Activated effector memory CD4-positive, alpha-beta T cell treated with anti-CD3 and anti-CD28 coated beads, Interleukin-2, amount 50 U/mL, for 16 hours (primary cell): Measurements from ENCODE around the gene SLU7.
A peak's percentile ranks its signal among the peaks of the same experiment; 100 is the strongest.

Source experiments
- DNase-seq: peaks from one replicate; pipeline ENCODE4 v3.0.0-alpha.2; 2020

SLU7 gene

GRCh38 chr5:160418561-160419457, at the start of gene SLU7:
TSS of gene SLU7 (minus strand) at chr5:160419081. CDS start at chr5:160415294, 3,787 bp downstream.
- DNase-seq, result peak; percentile 98

GRCh38 chr5:160468363-160468975, 49.6 kb upstream of the SLU7 start:
- no peak for DNase-seq

- DNase-seq, result peak; percentile 94
These were observed 48.9 kb upstream of the SLU7 start for GRCh38 chr5:160467555-160468362.

GRCh38 chr5:160466889-160467554, 48.1 kb upstream of the SLU7 start:
- DNase-seq, result no peak

- DNase-seq, result no peak
These were observed 47.2 kb upstream of the SLU7 start for GRCh38 chr5:160466116-160466515.

- DNase-seq, result no peak
These were observed 45.6 kb upstream of the SLU7 start for GRCh38 chr5:160464466-160464797.

- no peak for DNase-seq
These were observed 45.0 kb upstream of the SLU7 start for GRCh38 chr5:160463740-160464465.

- no peak for DNase-seq
These were observed 44.3 kb upstream of the SLU7 start for GRCh38 chr5:160463227-160463626.

GRCh38 chr5:160462167-160462566, 43.3 kb upstream of the SLU7 start:
- no peak for DNase-seq

GRCh38 chr5:160461378-160461777, 42.5 kb upstream of the SLU7 start:
- no peak for DNase-seq

- DNase-seq, result no peak
These were observed 41.6 kb upstream of the SLU7 start for GRCh38 chr5:160460377-160461049.

- DNase-seq, result no peak
These were observed 40.2 kb upstream of the SLU7 start for GRCh38 chr5:160458806-160459800.

GRCh38 chr5:160457252-160457651, 38.4 kb upstream of the SLU7 start:
- no peak for DNase-seq

- DNase-seq, result no peak
These were observed 37.7 kb upstream of the SLU7 start for GRCh38 chr5:160456480-160457177.

GRCh38 chr5:160455600-160455999, 36.7 kb upstream of the SLU7 start:
- no peak for DNase-seq

GRCh38 chr5:160453751-160454150, 34.9 kb upstream of the SLU7 start:
- no peak for DNase-seq

- no peak for DNase-seq
These were observed 33.9 kb upstream of the SLU7 start for GRCh38 chr5:160452795-160453194.

GRCh38 chr5:160452036-160452435, 33.2 kb upstream of the SLU7 start:
- no peak for DNase-seq

- DNase-seq, result no peak
These were observed 32.4 kb upstream of the SLU7 start for GRCh38 chr5:160451281-160451680.
